Endothelial cell of umbilical vein (primary cell): ENCODE results near the gene LANCL3. TPM values are rescaled to one million over a fixed set of nuclear protein-coding genes. Genes with fewer than 3 reads are reported as not detected.

Experiments used
- BruUV-seq: library from RNA; stranded (reverse); fragments of 400-500 nt; replicated peaks from 2 replicates; lab custom pipeline; 2021; lab: Mats Ljungman, UMichigan
- CTCF ChIA-PET: fragments of 300-600, 350-600 bp; sonication (Branson Sonifier 250); formaldehyde crosslinking; loops from one replicate; lab custom pipeline; 2021; ENCODE audit warnings: antibody characterized with exemption, inconsistent platforms; lab: Charles Lee
- POLR2A ChIA-PET: fragments of 300-600, 350-600 bp; sonication (Branson Sonifier 250); formaldehyde crosslinking; loops from one replicate; lab custom pipeline; 2021; ENCODE audit warnings: antibody characterized with exemption, inconsistent platforms; lab: Charles Lee
- DNase-seq: peaks from one replicate; pipeline ENCODE4 v3.0.0-alpha.2; 2011; ENCODE audit warnings: low read depth, low spot score
- FAIRE-seq: peaks from 2 replicates; lab custom pipeline; 2011; peaks lifted over from hg19 to GRCh38; lab: Jason Lieb, UNC
- H2AFZ ChIP-seq: 2 replicates; pipeline ENCODE4 v1.6.0; 2012; ENCODE audit warnings: low read depth, low read length, control low read depth, inconsistent platforms
- H3K27ac ChIP-seq: 2 replicates; pipeline ENCODE4 v1.5.1; 2011; ENCODE audit warnings: low read depth, mild to moderate bottlenecking, control low read depth, low read length, moderate library complexity; ENCODE audit not compliant: insufficient read depth
- H3K27me3 ChIP-seq, 2 experiments: 2 replicates each; pipeline versions ENCODE4 v1.6.0 to v1.6.1; 2011; ENCODE audit warnings: low read length in 2 of 2, mixed read lengths in 1 of 2; ENCODE audit not compliant: control insufficient read depth in 2 of 2, insufficient read depth in 2 of 2
- H3K36me3 ChIP-seq, 2 experiments: 2 replicates in 1 of 2; 3 replicates in 1 of 2; pipeline ENCODE4 v1.5.1; 2011; ENCODE audit warnings: low read length in 2 of 2, mild to moderate bottlenecking in 1 of 2, moderate library complexity in 1 of 2; ENCODE audit not compliant: control insufficient read depth in 2 of 2, insufficient read depth in 2 of 2; ENCODE audit errors: extremely low read depth in 1 of 2
- H3K4me1 ChIP-seq: 3 replicates; pipeline ENCODE4 v1.5.1; 2011; ENCODE audit warnings: mild to moderate bottlenecking, low read length; ENCODE audit not compliant: control insufficient read depth, insufficient read depth; ENCODE audit errors: extremely low read depth
- H3K4me2 ChIP-seq: 2 replicates; pipeline ENCODE4 v1.6.1; 2011; ENCODE audit warnings: low read length, control low read depth, mixed read lengths; ENCODE audit not compliant: insufficient read depth
- H3K4me3 ChIP-seq, 3 experiments: fragments of 200-600 bp in 1 of 3; sonication (generic), shearing (Covaris generic) in 1 of 3; replicated peaks in 1 of 3; 2 replicates each; pipeline ENCODE4 v1.5.1; 2011 to 2016; ENCODE audit warnings: control low read depth in 3 of 3, low read length in 3 of 3, mild to moderate bottlenecking in 2 of 3, inconsistent platforms in 1 of 3, low read depth in 1 of 3, moderate library complexity in 1 of 3; ENCODE audit not compliant: insufficient read depth in 1 of 3
- H3K79me2 ChIP-seq: 2 replicates; pipeline ENCODE4 v1.6.0; 2012; ENCODE audit warnings: low read length, inconsistent platforms; ENCODE audit not compliant: control insufficient read depth, insufficient read depth
- H3K9ac ChIP-seq: replicated peaks from 2 replicates; pipeline ENCODE3; 2011; ENCODE audit warnings: low read length, control low read depth; ENCODE audit not compliant: insufficient read depth; ENCODE audit errors: extremely low read depth
- H3K9me1 ChIP-seq: replicated peaks from 3 replicates; pipeline ENCODE4 v1.6.0; 2011; ENCODE audit warnings: mild to moderate bottlenecking, low read length; ENCODE audit not compliant: control insufficient read depth, insufficient read depth; ENCODE audit errors: extremely low read depth
- H3K9me3 ChIP-seq: replicated peaks from 2 replicates; pipeline ENCODE4 v1.5.1; 2012; ENCODE audit warnings: low read length, inconsistent platforms; ENCODE audit not compliant: control insufficient read depth, insufficient read depth
- H4K20me1 ChIP-seq: replicated peaks from 2 replicates; pipeline ENCODE3; 2011; ENCODE audit warnings: mild to moderate bottlenecking, low read length; ENCODE audit not compliant: control insufficient read depth, insufficient read depth; ENCODE audit errors: extremely low read depth
- MAX ChIP-seq: IDR thresholded peaks from 2 replicates; pipeline ENCODE4 v1.6.1; 2011; ENCODE audit not compliant: insufficient read depth, insufficient read length
- POLR2A ChIP-seq: IDR thresholded peaks from 2 replicates; pipeline ENCODE4 v1.6.1; 2012; ENCODE audit warnings: low read depth, mild to moderate bottlenecking, control low read depth, low read length
- POLR2AphosphoS5 ChIP-seq: IDR thresholded peaks from 2 replicates; pipeline ENCODE4 v1.6.1; 2012; ENCODE audit warnings: low read depth, mild to moderate bottlenecking, control low read depth, low read length, moderate library complexity; ENCODE audit not compliant: insufficient read depth
- dilution Hi-C: fragments of 300-500 bp; cut with MboI; formaldehyde crosslinking; loops from one replicate; pipeline ENCODE4 v1.15.0; 2019; ENCODE audit warnings: low sequenced_read_pairs; ENCODE audit not compliant: extremely low pct_ligation_motif_present
- intact Hi-C: fragments of 100-400 bp; cut with micrococcal nuclease; formaldehyde crosslinking; loops from one replicate; pipeline ENCODE4 v1.10.0; 2022
- polyA plus RNA-seq, 4 experiments: library from polyadenylated mRNA; depleted of rRNA in 3 of 4; stranded (reverse) in 3 of 4; unstranded in 1 of 4; fragments of >200 nt; gene quantifications; 2 replicates each; pipeline versions ENCODE4 v1.2.1 to v1.2.3, GENCODE V29; 2011 to 2012; ENCODE audit warnings: missing spikeins in 1 of 4
- total RNA-seq: library from RNA; stranded (reverse); gene quantifications from 2 replicates; pipeline ENCODE4 v1.2.3, GENCODE V29; 2021

The LANCL3 gene
- total and polyA plus RNA-seq, 2 donors (not counting 3 experiments of a cell fraction or from before 2014, with no cell fraction given): 0.12 to 1.5 TPM

DNA sequence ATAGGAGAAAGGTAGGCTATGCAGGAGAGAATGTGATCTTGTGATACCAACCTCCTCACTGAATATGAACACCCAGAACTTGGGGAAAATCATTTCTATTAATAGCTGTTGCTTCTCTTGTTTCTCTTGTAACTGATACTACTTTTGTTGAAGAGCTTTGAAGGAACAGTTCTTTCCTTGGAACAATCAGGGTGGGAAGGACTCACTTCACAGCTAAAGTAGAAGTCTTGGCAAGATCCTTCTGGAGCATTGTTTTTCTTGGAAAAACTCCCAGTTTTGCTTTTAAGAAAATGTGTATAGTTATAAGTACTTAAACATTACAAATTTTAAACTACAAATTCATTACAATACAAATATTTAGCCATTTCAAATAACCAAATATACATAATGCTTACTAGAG, 95.1 kb downstream of the LANCL3 start:
- DNase-seq: peak; percentile 9
- intact Hi-C loops: no loop called here
- Histone ChIP-seq H3K4me2 (no peak overlapping the region), H4K20me1 (no peaks in the 10 kb centered on the region), H3K4me1 (no peaks in the 10 kb centered on the region), H3K27ac (no peak overlapping the region), H3K36me3 (no peaks in the 10 kb centered on the region), H3K9me1 (no peaks in the 10 kb centered on the region), H2AFZ (no peak overlapping the region), H3K4me3 (no peak overlapping the region), H3K27me3 (no peaks in the 10 kb centered on the region), H3K79me2 (no peaks in the 10 kb centered on the region), H3K9me3 (no peaks in the 10 kb centered on the region), H3K9ac (no peak overlapping the region)
- FAIRE-seq: peak; percentile 28
- ChIA-PET POLR2A (no interaction called here), CTCF (no interaction called here)
- TF ChIP-seq POLR2A: no peak
- no peak for TF ChIP-seq MAX
- BruUV-seq: no TSS peak
- dilution Hi-C loops: no loop called here

DNA sequence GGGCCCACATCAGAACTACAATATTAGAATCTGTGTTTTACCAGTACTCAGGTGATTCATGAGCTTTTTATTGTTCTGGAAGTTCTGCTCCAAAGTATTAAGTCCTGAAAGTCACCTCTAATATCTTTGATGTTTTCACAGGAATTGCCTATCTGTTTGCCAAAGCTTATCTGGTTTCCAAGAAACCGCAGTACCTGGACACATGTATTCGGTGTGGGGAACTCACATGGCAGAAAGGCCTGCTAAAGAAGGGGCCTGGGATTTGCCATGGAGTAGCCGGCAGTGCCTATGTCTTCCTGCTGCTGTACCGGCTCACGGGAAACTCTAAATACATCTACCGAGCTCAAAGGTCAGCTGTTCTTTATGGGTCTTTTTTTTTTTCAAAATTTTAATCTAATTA, 95.7 kb downstream of the LANCL3 start:
- Histone ChIP-seq H2AFZ (no peak overlapping the region), H3K36me3 (no peaks in the 10 kb centered on the region), H3K27ac (no peak overlapping the region), H3K4me1 (no peaks in the 10 kb centered on the region), H3K4me3 (no peak overlapping the region), H3K27me3 (no peaks in the 10 kb centered on the region), H3K9ac (no peak overlapping the region), H4K20me1 (no peaks in the 10 kb centered on the region), H3K9me1 (no peaks in the 10 kb centered on the region), H3K79me2 (no peaks in the 10 kb centered on the region), H3K9me3 (no peaks in the 10 kb centered on the region), H3K4me2 (no peak overlapping the region)
- dilution Hi-C loops (no loop called here), intact Hi-C loops (no loop called here)
- ChIA-PET POLR2A (no interaction called here), CTCF (no interaction called here)
- no TSS peak for BruUV-seq
- no peak for TF ChIP-seq POLR2AphosphoS5
- no peak for DNase-seq
- no peak for FAIRE-seq
